ENCODE measurements around the gene FBLN5.
"Not testable (repeated sequence)": the region's sequence is repeated elsewhere in the genome, so short reads cannot be mapped to it uniquely, and the experiment has no call there.

Gene FBLN5

GRCh38 chr14:91902336-91902735 is 45.2 kb downstream of the FBLN5 start:
- H3K27ac ChIP-seq (ENCODE audit: low read depth, low read length), result no peak overlapping the region
- no peak overlapping the region for H3K4me3 ChIP-seq (ENCODE audit: low read length)
- no peaks in the 10 kb centered on the region for H3K36me3 ChIP-seq (ENCODE audit: insufficient read depth, low read length)
- H3K9ac ChIP-seq (ENCODE audit: low read depth, low read length), result no peak overlapping the region
- H3K27me3 ChIP-seq (ENCODE audit: insufficient read depth, low read length), result no peaks in the 10 kb centered on the region
- no peaks in the 10 kb centered on the region for H3K9me3 ChIP-seq (ENCODE audit: insufficient read depth, low read depth, low read length)
- peaks cover 4% of the 10 kb centered on the region; the same call in 1 of the 2 replicates for H3K4me1 ChIP-seq (ENCODE audit: insufficient read depth, low read length)
- 87% methylated on average over 3 of the region's 3 CpGs for WGBS

GRCh38 chr14:91901449-91902226 is 45.9 kb downstream of the FBLN5 start:
- no peak overlapping the region for H3K9ac ChIP-seq (ENCODE audit: low read depth, low read length)
- no peak overlapping the region for H3K4me3 ChIP-seq (ENCODE audit: low read length)
- H3K4me1 ChIP-seq (ENCODE audit: insufficient read depth, low read length), result peaks cover 7% of the 10 kb centered on the region; the same call in 1 of the 2 replicates
- H3K9me3 ChIP-seq (ENCODE audit: insufficient read depth, low read depth, low read length), result no peaks in the 10 kb centered on the region
- 94% methylated on average over 9 of the region's 9 CpGs for WGBS
- no peaks in the 10 kb centered on the region for H3K27me3 ChIP-seq (ENCODE audit: insufficient read depth, low read length)
- no peaks in the 10 kb centered on the region for H3K36me3 ChIP-seq (ENCODE audit: insufficient read depth, low read length)
- H3K27ac ChIP-seq (ENCODE audit: low read depth, low read length), result no peak overlapping the region

- Histone ChIP-seq H3K4me1 (ENCODE audit: insufficient read depth, low read length) (peaks cover 7% of the 10 kb centered on the region; the same call in 1 of the 2 replicates), H3K27ac (ENCODE audit: low read depth, low read length) (no peak overlapping the region), H3K4me3 (ENCODE audit: low read length) (no peak overlapping the region), H3K27me3 (ENCODE audit: insufficient read depth, low read length) (no peaks in the 10 kb centered on the region), H3K36me3 (ENCODE audit: insufficient read depth, low read length) (no peaks in the 10 kb centered on the region), H3K9me3 (ENCODE audit: insufficient read depth, low read depth, low read length) (no peaks in the 10 kb centered on the region), H3K9ac (ENCODE audit: low read depth, low read length) (no peak overlapping the region)
- 95% methylated on average over 4 of the region's 4 CpGs for WGBS
Observed at GRCh38 chr14:91899806-91900205, 47.7 kb downstream of the FBLN5 start.

- 85% methylated on average over 4 of the region's 4 CpGs for WGBS
- Histone ChIP-seq H3K4me3 (ENCODE audit: low read length) (no peak overlapping the region), H3K9me3 (ENCODE audit: insufficient read depth, low read depth, low read length) (no peaks in the 10 kb centered on the region), H3K9ac (ENCODE audit: low read depth, low read length) (no peak overlapping the region), H3K27ac (ENCODE audit: low read depth, low read length) (no peak overlapping the region), H3K27me3 (ENCODE audit: insufficient read depth, low read length) (no peaks in the 10 kb centered on the region), H3K4me1 (ENCODE audit: insufficient read depth, low read length) (peaks cover 7% of the 10 kb centered on the region; the same call in 1 of the 2 replicates), H3K36me3 (ENCODE audit: insufficient read depth, low read length) (no peaks in the 10 kb centered on the region)
Observed at GRCh38 chr14:91899213-91899612, 48.3 kb downstream of the FBLN5 start.

GRCh38 chr14:91898372-91898771 is 49.1 kb downstream of the FBLN5 start:
- Histone ChIP-seq H3K9me3 (ENCODE audit: insufficient read depth, low read depth, low read length) (no peaks in the 10 kb centered on the region), H3K4me1 (ENCODE audit: insufficient read depth, low read length) (peaks cover 7% of the 10 kb centered on the region; the same call in 1 of the 2 replicates), H3K27me3 (ENCODE audit: insufficient read depth, low read length) (no peaks in the 10 kb centered on the region), H3K9ac (ENCODE audit: low read depth, low read length) (no peak overlapping the region), H3K36me3 (ENCODE audit: insufficient read depth, low read length) (no peaks in the 10 kb centered on the region), H3K27ac (ENCODE audit: low read depth, low read length) (no peak overlapping the region), H3K4me3 (ENCODE audit: low read length) (no peak overlapping the region)
- WGBS, result 94% methylated on average over 5 of the region's 5 CpGs

GRCh38 chr14:91897716-91898115 is 49.8 kb downstream of the FBLN5 start:
- not testable (repeated sequence) for H3K9me3 ChIP-seq (ENCODE audit: insufficient read depth, low read depth, low read length); H3K27me3 ChIP-seq (ENCODE audit: insufficient read depth, low read length); H3K4me1 ChIP-seq (ENCODE audit: insufficient read depth, low read length); H3K4me3 ChIP-seq (ENCODE audit: low read length); H3K9ac ChIP-seq (ENCODE audit: low read depth, low read length); H3K36me3 ChIP-seq (ENCODE audit: insufficient read depth, low read length)
- WGBS, result 93% methylated on average over 4 of the region's 5 CpGs
- peak overlapping the region; percentile 58; the same call in 1 of the 2 replicates for H3K27ac ChIP-seq (ENCODE audit: low read depth, low read length)

- no peaks in the 10 kb centered on the region for H3K9me3 ChIP-seq (ENCODE audit: insufficient read depth, low read depth, low read length)
- H3K36me3 ChIP-seq (ENCODE audit: insufficient read depth, low read length), result no peaks in the 10 kb centered on the region
- 60% methylated on average over 10 of the region's 10 CpGs for WGBS
- peaks cover 7% of the 10 kb centered on the region; the same call in 1 of the 2 replicates for H3K4me1 ChIP-seq (ENCODE audit: insufficient read depth, low read length)
- no peaks in the 10 kb centered on the region for H3K27me3 ChIP-seq (ENCODE audit: insufficient read depth, low read length)
- H3K9ac ChIP-seq (ENCODE audit: low read depth, low read length), result no peak overlapping the region
- H3K27ac ChIP-seq (ENCODE audit: low read depth, low read length), result peak overlapping the region; percentile 58; the same call in 1 of the 2 replicates
- no peak overlapping the region for H3K4me3 ChIP-seq (ENCODE audit: low read length)
Observed at GRCh38 chr14:91897106-91897701, 50.3 kb downstream of the FBLN5 start.

GRCh38 chr14:91896419-91896818 is 51.1 kb downstream of the FBLN5 start:
- Histone ChIP-seq H3K4me1 (ENCODE audit: insufficient read depth, low read length) (peaks cover 7% of the 10 kb centered on the region; the same call in 1 of the 2 replicates), H3K36me3 (ENCODE audit: insufficient read depth, low read length) (no peaks in the 10 kb centered on the region), H3K4me3 (ENCODE audit: low read length) (no peak overlapping the region), H3K27me3 (ENCODE audit: insufficient read depth, low read length) (no peaks in the 10 kb centered on the region), H3K27ac (ENCODE audit: low read depth, low read length) (no peak overlapping the region), H3K9ac (ENCODE audit: low read depth, low read length) (no peak overlapping the region), H3K9me3 (ENCODE audit: insufficient read depth, low read depth, low read length) (no peaks in the 10 kb centered on the region)
- WGBS, result 93% methylated on average over 4 of the region's 4 CpGs

- Histone ChIP-seq H3K36me3 (ENCODE audit: insufficient read depth, low read length) (no peaks in the 10 kb centered on the region), H3K27me3 (ENCODE audit: insufficient read depth, low read length) (no peaks in the 10 kb centered on the region), H3K4me3 (ENCODE audit: low read length) (no peak overlapping the region), H3K9me3 (ENCODE audit: insufficient read depth, low read depth, low read length) (no peaks in the 10 kb centered on the region), H3K27ac (ENCODE audit: low read depth, low read length) (no peak overlapping the region), H3K9ac (ENCODE audit: low read depth, low read length) (no peak overlapping the region), H3K4me1 (ENCODE audit: insufficient read depth, low read length) (peaks cover 7% of the 10 kb centered on the region; the same call in 1 of the 2 replicates)
- WGBS, result 98% methylated on average over 4 of the region's 4 CpGs
Observed at GRCh38 chr14:91893669-91894068, 53.8 kb downstream of the FBLN5 start.

GRCh38 chr14:91893007-91893406 is 54.5 kb downstream of the FBLN5 start:
- Histone ChIP-seq H3K4me3 (ENCODE audit: low read length) (no peak overlapping the region), H3K36me3 (ENCODE audit: insufficient read depth, low read length) (no peaks in the 10 kb centered on the region), H3K27me3 (ENCODE audit: insufficient read depth, low read length) (no peaks in the 10 kb centered on the region), H3K9me3 (ENCODE audit: insufficient read depth, low read depth, low read length) (no peaks in the 10 kb centered on the region), H3K27ac (ENCODE audit: low read depth, low read length) (no peak overlapping the region), H3K9ac (ENCODE audit: low read depth, low read length) (no peak overlapping the region), H3K4me1 (ENCODE audit: insufficient read depth, low read length) (peaks cover 7% of the 10 kb centered on the region; the same call in 1 of the 2 replicates)
- 60% methylated on average over 3 of the region's 7 CpGs for whole genome bisulfite sequencing

- H3K9ac ChIP-seq (ENCODE audit: low read depth, low read length), result no peak overlapping the region
- no peak overlapping the region for H3K4me3 ChIP-seq (ENCODE audit: low read length)
- no peaks in the 10 kb centered on the region for H3K27me3 ChIP-seq (ENCODE audit: insufficient read depth, low read length)
- H3K9me3 ChIP-seq (ENCODE audit: insufficient read depth, low read depth, low read length), result no peaks in the 10 kb centered on the region
- no peaks in the 10 kb centered on the region for H3K36me3 ChIP-seq (ENCODE audit: insufficient read depth, low read length)
- H3K27ac ChIP-seq (ENCODE audit: low read depth, low read length), result no peak overlapping the region
- 96% methylated on average over 3 of the region's 3 CpGs for WGBS
- no peaks in the 10 kb centered on the region for H3K4me1 ChIP-seq (ENCODE audit: insufficient read depth, low read length)
Observed at GRCh38 chr14:91891721-91892220, 55.7 kb downstream of the FBLN5 start.

Measured in HUES64 (cell line).